GM19238 (cell line): ENCODE results near the gene DRAM1.

ENCODE experiments used
- DNase-seq: peaks from one replicate; pipeline ENCODE4 v3.0.0; 2011; ENCODE audit warnings: low spot score; ENCODE audit not compliant: insufficient read length

DRAM1 gene

GRCh38 chr12:101940400-101940950 is 63.1 kb downstream of the DRAM1 start:
- no peak for DNase-seq

- DNase-seq, result no peak
Measured at GRCh38 chr12:101941306-101942249, 64.2 kb downstream of the DRAM1 start.

- DNase-seq, result no peak
Measured at GRCh38 chr12:101942250-101942605, 64.8 kb downstream of the DRAM1 start.

- DNase-seq, result no peak
Measured at GRCh38 chr12:101945369-101946232, 68.2 kb downstream of the DRAM1 start.

- DNase-seq, result no peak
Measured at GRCh38 chr12:101946233-101946611, 68.8 kb downstream of the DRAM1 start.

- DNase-seq, result no peak
Measured at GRCh38 chr12:101947316-101947715, 69.9 kb downstream of the DRAM1 start.

GRCh38 chr12:101948365-101948764 is 71.0 kb downstream of the DRAM1 start:
- no peak for DNase-seq

- DNase-seq, result no peak
Measured at GRCh38 chr12:101951002-101951670, 73.8 kb downstream of the DRAM1 start.

GRCh38 chr12:101954113-101954512 is 76.7 kb downstream of the DRAM1 start:
- DNase-seq, result no peak

- DNase-seq, result no peak
Measured at GRCh38 chr12:101954676-101955075, 77.3 kb downstream of the DRAM1 start.

GRCh38 chr12:101957252-101957959 is 80.0 kb downstream of the DRAM1 start:
- no peak for DNase-seq

- no peak for DNase-seq
Measured at GRCh38 chr12:101959607-101960006, 82.2 kb downstream of the DRAM1 start.

GRCh38 chr12:101962486-101962885 is 85.1 kb downstream of the DRAM1 start:
- no peak for DNase-seq

- DNase-seq, result no peak
Measured at GRCh38 chr12:101963697-101964096, 86.3 kb downstream of the DRAM1 start.

- no peak for DNase-seq
Measured at GRCh38 chr12:101966496-101966895, 89.1 kb downstream of the DRAM1 start.

- DNase-seq, result no peak
Measured at GRCh38 chr12:101967506-101967905, 90.1 kb downstream of the DRAM1 start.

- no peak for DNase-seq
Measured at GRCh38 chr12:101968770-101969169, 91.4 kb downstream of the DRAM1 start.
